Muscle of arm (tissue), 12 donors: ENCODE results near the gene PKP4. TPM values are rescaled to one million over a fixed set of nuclear protein-coding genes. Genes with fewer than 3 reads are reported as not detected.

Experiments
- polyA plus RNA-seq, 12 donors: library from polyadenylated mRNA; unstranded; fragments of 120-200 nt; gene quantifications; one replicate each; pipeline ENCODE4 v1.2.1, GENCODE V29; 2013; ENCODE audit not compliant: insufficient read length in 12 of 12

The PKP4 gene
- polyA plus RNA-seq, 12 donors, result 20.8 to 64.5 (median 29.0) TPM; not detected in 1

Other genes with a start within 250 kb of the PKP4 start
- 1 to 10 TPM in 1 of 12 donors, under 1 TPM in 9, not detected in 2; 0.23 to 1.1 (median 0.51) TPM for gene CCDC148, start 199 bp upstream of the PKP4 start, polyA plus RNA-seq